Hepatic stellate cell (primary cell): ENCODE results near the gene FGF21.

Experiments used
- DNase-seq: peaks from one replicate; pipeline ENCODE4 v3.0.0; 2011; ENCODE audit warnings: low spot score

FGF21 gene

GRCh38 chr19:48728911-48729664, 26.2 kb upstream of the FGF21 start:
- no peak for DNase-seq

- DNase-seq = no peak
Measured at GRCh38 chr19:48731452-48731851, 23.9 kb upstream of the FGF21 start.

DNA sequence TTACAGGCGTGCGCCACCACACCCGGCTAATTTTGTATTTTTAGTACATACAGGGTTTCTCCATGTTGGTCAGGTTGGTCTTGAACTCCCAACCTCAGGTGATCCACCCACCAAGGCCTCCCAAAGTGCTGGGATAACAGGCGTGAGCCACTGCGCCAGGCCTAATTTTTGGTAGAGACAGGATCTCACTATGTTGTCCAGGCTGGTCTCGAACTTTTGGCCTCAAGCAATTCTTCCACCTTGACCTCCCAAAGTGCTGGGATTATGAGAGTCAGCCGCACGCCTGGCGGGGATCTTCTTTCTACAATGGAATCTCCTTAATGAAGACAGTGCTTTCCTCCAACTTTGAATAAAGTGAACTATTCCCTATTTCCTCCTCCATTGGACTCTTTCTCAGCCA, 20.7 kb upstream of the FGF21 start:
- no peak for DNase-seq

DNA sequence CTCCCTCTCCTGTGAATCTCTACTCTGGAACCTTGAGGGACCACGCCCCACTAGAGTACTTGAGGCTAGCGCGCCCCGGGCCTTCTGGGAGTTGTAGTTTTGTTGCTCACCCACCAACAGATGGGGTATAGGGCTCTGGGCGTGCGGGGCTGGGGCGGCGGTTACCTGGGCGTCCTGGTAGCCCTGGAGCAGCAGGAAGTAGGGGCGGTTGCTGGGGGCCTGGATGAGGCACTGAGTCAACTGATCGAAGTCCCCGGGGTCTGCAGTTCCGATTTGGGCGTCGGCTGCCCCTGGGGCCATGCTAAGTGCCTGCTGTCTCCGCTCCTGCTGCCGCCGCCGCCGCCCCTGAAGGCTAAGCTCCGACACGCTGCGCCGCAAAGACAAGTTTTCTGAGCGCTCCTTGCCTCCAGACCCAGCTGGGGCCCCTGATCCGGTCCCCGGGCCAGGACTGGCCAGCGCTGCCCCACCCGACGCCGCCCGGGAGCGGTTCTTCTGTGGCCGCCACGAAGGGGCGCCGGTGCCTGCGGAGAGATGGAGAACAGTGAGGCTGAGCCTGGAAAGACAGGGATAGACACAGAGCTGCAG, 20.2 kb upstream of the FGF21 start:
- DNase-seq = no peak

GRCh38 chr19:48737360-48737998, 17.8 kb upstream of the FGF21 start:
- DNase-seq = no peak

GRCh38 chr19:48738557-48739403, 16.5 kb upstream of the FGF21 start:
- DNase-seq = peak; percentile 86

DNA sequence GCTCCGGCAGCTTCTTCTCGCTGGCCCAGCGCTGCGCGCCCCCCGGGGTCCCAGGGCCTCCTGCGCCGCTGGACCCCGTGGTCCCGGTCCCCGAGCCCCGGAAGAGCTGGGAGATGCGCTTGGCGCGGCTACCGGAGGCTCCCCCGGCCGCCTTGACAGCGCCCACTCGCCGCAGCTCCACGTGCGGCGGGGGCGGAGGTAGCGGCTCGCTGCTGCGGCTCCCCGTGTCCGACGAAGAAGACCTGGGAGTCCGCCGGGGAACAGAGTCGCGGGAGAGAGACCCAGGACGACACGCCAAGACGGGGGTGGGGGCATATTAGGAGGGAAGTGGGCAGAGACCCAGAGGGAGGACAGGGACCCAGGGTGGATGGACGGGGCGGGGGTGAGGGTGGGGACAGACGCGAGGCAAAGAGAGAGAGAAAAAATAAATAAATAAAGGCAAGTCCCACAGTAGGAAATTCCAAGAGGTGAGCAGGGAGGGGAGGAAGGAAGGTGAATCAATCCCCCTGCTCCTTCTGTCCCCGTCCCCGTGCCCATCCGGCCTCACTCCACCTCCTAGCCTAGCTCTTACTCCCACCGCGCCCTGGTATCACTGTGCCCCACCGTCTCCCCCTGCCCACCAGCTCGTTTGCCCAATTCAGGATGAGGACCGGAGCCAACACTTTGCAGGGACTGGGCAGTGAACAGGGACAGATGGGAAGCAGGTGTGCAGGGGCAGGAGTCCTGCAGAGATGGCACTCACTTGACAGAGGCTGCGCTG, 15.7 kb upstream of the FGF21 start:
- no peak for DNase-seq

- DNase-seq = no peak
Measured at GRCh38 chr19:48740164-48740972, 15.0 kb upstream of the FGF21 start, which contains the start of gene RASIP1. TSS of gene RASIP1 (minus strand) at chr19:48740610. CDS start at chr19:48740282, 328 bp downstream.

DNA sequence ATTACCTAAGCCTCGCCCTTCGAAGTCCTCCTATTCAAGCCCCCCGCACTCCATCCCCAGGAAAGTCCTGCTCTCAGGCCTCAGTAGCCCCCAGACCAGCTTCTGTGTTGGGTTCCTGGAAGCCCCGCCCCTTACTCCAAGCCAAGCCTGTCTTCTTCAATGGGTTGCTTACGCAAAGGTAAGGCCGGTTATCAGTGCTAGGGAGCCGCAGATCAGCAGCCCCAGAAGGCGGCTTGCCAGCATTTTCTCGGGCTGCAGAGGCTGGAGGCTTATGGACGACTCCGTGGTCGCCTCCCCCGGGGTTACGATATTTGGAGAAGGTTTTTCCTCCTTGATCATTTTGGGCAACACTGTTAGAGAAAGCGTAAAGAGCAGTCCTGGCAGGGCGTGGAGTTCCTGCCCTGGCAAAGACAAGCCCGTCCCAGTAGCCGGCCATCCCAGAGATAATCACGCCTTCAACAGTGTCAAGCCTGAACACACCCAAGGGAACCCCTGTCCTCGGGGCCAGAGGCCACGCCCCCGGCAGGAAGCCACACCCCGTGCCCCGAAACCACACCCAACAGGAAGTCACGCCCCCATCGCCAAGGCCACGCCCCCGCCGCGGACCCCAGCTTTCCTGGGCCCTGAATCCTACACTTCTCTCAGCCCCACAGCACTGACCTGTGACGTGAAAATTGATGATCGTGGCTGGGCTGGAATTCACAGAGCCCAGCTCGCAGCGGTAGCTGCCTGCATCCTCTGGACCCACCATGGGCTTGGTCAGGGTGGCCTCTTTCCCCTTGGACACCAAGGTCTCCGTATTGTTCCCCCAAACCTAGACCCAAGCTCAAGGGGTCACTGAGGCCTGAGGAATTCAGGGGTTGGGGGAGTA, 14.0 kb upstream of the FGF21 start:
- no peak for DNase-seq

DNA sequence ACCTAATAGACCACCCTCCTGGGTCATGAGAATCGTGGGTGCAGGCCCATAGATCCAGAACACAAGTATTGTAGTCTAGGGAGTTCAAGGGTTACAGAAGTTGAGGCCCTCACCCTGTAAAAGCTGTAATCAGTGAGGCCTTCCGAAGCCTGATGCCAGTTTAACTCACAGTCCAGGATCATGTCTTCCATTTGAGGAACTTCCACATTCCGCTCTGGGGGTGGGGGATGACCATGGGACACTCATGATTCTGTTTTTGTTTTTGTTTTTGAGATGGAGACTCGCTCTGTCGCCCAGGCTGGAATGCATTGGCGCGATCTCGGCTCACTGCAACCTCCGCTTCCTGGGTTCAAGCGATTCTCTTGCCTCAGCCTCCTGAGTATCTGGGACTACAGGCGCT, 13.2 kb upstream of the FGF21 start:
- DNase-seq = no peak

DNA sequence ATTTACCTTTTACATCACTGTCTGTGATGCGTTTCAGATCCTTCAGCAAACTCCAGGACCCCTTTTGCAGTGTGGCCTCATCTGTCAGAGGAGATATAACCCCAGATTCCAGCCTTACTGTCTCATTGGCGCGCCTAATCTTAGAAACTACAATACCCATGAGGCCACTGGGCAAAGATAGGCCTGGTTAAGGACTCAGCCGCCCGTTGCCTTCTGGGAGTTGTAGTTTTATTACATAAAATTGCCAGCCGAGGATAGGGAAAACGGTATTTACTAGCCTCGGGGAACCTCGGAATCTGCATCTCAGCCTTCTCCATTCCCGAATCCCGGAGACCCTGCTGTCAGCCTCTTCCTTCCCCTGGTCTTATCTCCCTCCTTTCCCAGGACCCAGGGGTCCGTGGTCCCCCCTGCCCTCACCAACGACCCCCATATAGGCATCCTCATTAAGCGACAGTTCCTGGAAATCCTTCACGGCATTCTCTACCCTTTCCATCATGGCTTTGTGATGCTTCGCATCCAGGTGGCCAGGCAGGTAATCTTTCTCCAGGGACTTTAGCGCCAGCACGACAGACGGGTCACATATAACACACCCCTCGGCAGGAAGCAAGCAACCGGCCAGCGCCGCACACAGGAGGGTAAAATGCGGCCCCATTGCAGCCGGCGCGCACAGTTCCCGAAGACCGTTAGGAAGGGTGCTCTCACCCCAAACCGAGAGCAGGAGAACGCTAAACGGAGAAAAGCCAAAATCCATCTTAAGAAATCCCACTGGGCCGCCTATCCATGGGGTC, 9.9 kb upstream of the FGF21 start:
- peak; percentile 72 for DNase-seq

DNA sequence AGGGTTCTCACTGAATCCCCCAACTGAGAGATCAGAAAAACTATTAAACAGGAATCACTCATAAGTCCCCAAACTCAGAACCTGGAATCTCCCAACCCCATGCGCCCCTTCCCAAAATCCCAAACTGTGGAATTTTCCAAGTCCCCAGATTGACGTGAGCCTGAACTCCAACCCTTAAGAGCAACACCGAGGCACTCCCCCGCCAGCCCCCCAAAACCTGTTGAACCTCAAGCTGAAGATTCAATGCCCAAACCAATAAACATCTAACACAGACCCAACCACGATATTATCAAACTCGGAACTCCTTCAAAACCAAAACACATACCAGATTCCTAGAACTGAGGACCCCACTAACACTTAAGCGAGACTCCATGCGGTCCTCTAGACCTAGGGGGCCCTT, 9.2 kb upstream of the FGF21 start:
- no peak for DNase-seq

- peak; percentile 95 for DNase-seq
Measured at GRCh38 chr19:48746738-48747575, 8.4 kb upstream of the FGF21 start, which contains the start of gene IZUMO1. TSS of gene IZUMO1 (minus strand) at chr19:48746909. CDS start at chr19:48745859, 1,050 bp downstream.

DNA sequence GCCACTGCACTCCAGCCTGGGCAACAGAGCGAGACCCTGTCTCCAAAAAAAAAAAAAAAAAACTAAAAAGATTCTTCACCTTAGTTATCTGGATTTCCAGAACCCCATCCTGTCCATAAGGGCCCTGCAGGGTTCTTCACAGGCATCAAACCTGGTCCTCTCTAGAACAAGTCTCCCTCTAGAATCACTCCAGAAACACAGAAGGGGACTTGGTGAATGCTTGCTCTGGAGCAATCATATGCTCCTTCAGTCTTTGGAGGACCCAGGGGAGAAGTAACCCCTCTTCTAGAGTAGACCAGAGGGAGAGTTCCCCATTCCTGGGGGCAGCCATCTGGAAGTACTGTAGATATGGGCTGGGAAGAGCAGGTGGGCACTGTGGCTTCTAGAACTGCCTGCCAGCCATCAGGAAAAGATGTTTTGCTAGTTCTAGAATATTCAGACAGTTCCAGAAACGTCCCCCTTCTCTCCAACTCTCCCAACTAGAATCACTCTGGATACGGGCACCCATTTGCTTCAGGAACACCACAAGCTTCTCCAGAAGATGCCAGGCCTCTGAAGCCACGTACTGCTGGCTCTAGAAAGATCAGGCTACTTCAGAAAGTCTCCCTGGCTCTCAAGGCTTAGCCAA, 5.6 kb upstream of the FGF21 start:
- no peak for DNase-seq

DNA sequence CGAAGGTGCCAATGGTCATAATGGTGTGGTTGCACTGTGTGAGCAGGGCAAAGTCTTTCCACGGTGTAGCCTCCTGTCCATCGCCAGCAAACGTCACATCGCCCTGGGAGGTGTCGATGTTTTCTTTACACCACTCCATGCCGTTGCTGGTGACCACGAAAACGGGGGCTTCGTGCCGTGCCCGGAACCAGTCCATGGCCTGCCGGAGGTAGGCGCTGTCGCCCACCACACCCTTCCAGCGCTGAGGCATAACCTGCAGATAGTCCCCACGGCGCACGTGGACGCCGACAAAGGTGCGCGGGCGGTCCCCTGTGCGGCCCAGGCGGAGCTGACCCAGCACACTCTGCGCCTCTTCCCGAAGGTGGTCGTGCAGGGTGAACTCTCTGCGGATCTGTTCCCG, 5.0 kb upstream of the FGF21 start:
- DNase-seq = no peak

GRCh38 chr19:48750771-48751504, 4.4 kb upstream of the FGF21 start:
- DNase-seq = no peak
